Mammary epithelial cell (primary cell): ENCODE data around the gene EIF2B1.

Source experiments
- EZH2 ChIP-seq: IDR thresholded peaks from 2 replicates; pipeline ENCODE4 v1.6.1; 2012; ENCODE audit warnings: low read length, inconsistent platforms, borderline replicate concordance
- TF ChIP-seq, protein P1 (sequence below), 2 donors: IDR thresholded peaks in 1 of 2; conservative IDR thresholded peaks in 1 of 2; 2 replicates each; pipeline ENCODE4 v1.5.1; 2011 to 2012; ENCODE audit warnings: inconsistent platforms in 2 of 2, low read length in 2 of 2, mild to moderate bottlenecking in 2 of 2, control low read depth in 1 of 2, low read depth in 1 of 2; ENCODE audit not compliant: insufficient read depth in 1 of 2; ENCODE audit errors: extremely low read depth in 1 of 2

DNA sequence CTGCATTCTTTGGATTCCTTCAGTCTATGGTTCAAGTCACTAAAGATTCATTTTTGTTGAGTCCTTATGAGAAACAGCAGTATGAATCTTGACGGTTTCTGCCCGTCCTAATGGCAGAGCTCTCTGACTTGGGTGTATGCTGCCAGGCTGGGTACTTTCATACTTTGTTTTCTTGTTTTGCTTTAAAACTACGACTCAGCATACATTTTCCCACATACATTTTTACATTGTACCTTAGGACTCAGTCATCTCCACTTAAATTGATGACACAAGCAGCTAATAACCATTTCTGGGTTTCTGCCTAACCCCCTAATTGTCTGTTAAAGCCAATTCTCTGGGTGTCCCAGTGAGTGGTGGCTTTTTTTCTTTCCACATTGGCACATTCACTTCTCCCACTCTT, 36.4 kb downstream of the EIF2B1 start:
- TF ChIP-seq, protein P1, sequence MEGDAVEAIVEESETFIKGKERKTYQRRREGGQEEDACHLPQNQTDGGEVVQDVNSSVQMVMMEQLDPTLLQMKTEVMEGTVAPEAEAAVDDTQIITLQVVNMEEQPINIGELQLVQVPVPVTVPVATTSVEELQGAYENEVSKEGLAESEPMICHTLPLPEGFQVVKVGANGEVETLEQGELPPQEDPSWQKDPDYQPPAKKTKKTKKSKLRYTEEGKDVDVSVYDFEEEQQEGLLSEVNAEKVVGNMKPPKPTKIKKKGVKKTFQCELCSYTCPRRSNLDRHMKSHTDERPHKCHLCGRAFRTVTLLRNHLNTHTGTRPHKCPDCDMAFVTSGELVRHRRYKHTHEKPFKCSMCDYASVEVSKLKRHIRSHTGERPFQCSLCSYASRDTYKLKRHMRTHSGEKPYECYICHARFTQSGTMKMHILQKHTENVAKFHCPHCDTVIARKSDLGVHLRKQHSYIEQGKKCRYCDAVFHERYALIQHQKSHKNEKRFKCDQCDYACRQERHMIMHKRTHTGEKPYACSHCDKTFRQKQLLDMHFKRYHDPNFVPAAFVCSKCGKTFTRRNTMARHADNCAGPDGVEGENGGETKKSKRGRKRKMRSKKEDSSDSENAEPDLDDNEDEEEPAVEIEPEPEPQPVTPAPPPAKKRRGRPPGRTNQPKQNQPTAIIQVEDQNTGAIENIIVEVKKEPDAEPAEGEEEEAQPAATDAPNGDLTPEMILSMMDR (conservative IDR thresholded peaks at IDR 0.05 in 1 of 2, IDR thresholded peaks at IDR 0.05 in 1 of 2; ENCODE audit: extremely low read depth in 1 of 2, insufficient read depth in 1 of 2, low read depth in 1 of 2, low read length in 2 of 2): no peak
- TF ChIP-seq EZH2: no peak
